A549 (cell line): ENCODE data around the gene NPPA. TPM values are rescaled to one million over a fixed set of nuclear protein-coding genes. Genes with fewer than 3 reads are reported as not detected.

Source experiments
- ATAC-seq, 2 experiments: fragments of 200-7000 bp in 1 of 2; fragments of >200 bp in 1 of 2; cut with Nextera tagmentation in 1 of 2; cut with Tn5 transposase in 1 of 2; 3 replicates each; pipeline versions ENCODE4 v1.8.0 to v1.9.1; 2018 to 2020; ENCODE audit warnings: mild to moderate bottlenecking in 1 of 2, moderate library complexity in 1 of 2
- CTCF ChIA-PET: fragments of 300-600 bp; sonication (Branson Sonifier 250); formaldehyde crosslinking; extraction: SDS; loops from one replicate; lab custom pipeline; 2021; ENCODE audit warnings: antibody characterized with exemption, inconsistent platforms; lab: Yijun Ruan, JAX
- POLR2A ChIA-PET: fragments of 350-600 bp; formaldehyde crosslinking; extraction: SDS; loops from one replicate; lab custom pipeline; 2021; ENCODE audit warnings: antibody characterized with exemption, inconsistent platforms; lab: Yijun Ruan, JAX
- DNase-seq, 2 experiments: peaks; one replicate each; pipeline versions ENCODE4 v3.0.0 to v3.0.0-alpha.2; 2011 to 2016; ENCODE audit warnings: low read depth in 1 of 2, low spot score in 1 of 2
- FAIRE-seq: peaks from 2 replicates; lab custom pipeline; 2011; peaks lifted over from hg19 to GRCh38; lab: Jason Lieb, UNC
- H3K27ac ChIP-seq, 2 experiments: fragments of >200 bp; sonication (Bioruptor Twin); formaldehyde crosslinking; 3 replicates each; pipeline ENCODE4 v1.5.1; 2016 to 2017
- H3K4me1 ChIP-seq: fragments of >200 bp; sonication (Bioruptor Twin); formaldehyde crosslinking; 3 replicates; pipeline ENCODE4 v1.6.1; 2016
- H3K4me2 ChIP-seq: fragments of >200 bp; sonication (Bioruptor Twin); formaldehyde crosslinking; 3 replicates; pipeline ENCODE4 v1.6.1; 2016
- H3K4me3 ChIP-seq: fragments of >200 bp; sonication (Bioruptor Twin); formaldehyde crosslinking; 3 replicates; pipeline ENCODE4 v1.5.1; 2016
- H3K9me3 ChIP-seq: fragments of >200 bp; sonication (Bioruptor Twin); formaldehyde crosslinking; 3 replicates; pipeline ENCODE4 v1.6.1; 2016
- CBX8 ChIP-seq: fragments of 200-600 bp; sonication (generic); IDR thresholded peaks from 2 replicates; pipeline ENCODE4 v1.6.1; 2016
- CHD4 ChIP-seq: fragments of 200-600 bp; sonication (generic); IDR thresholded peaks from 2 replicates; pipeline ENCODE4 v1.6.1; 2016; ENCODE audit warnings: antibody characterized with exemption, mild to moderate bottlenecking, borderline replicate concordance
- CTCF ChIP-seq: fragments of >200 bp; sonication (Bioruptor Twin); formaldehyde crosslinking; IDR thresholded peaks from 3 replicates; pipeline ENCODE4 v1.5.1; 2016
- EHMT2 ChIP-seq: fragments of 200-600 bp; sonication (generic); IDR thresholded peaks from 2 replicates; pipeline ENCODE4 v1.6.1; 2016; ENCODE audit warnings: antibody characterized with exemption, low read depth, mild to moderate bottlenecking, moderate library complexity
- HES2 ChIP-seq: fragments of >200 bp; sonication (Bioruptor Twin); formaldehyde crosslinking; IDR thresholded peaks from 2 replicates; pipeline ENCODE4 v1.6.1; 2016
- HOXA7 ChIP-seq: fragments of 250-450 bp; sonication (Bioruptor Pico); IDR thresholded peaks from 2 replicates; pipeline ENCODE4 v1.5.0; 2020; ENCODE audit warnings: mild to moderate bottlenecking, moderate library complexity
- HOXB13 ChIP-seq: fragments of 250-450 bp; sonication (Bioruptor Pico); IDR thresholded peaks from 2 replicates; pipeline ENCODE4 v1.5.0; 2020; ENCODE audit warnings: low read depth, mild to moderate bottlenecking, moderate library complexity
- HOXB5 ChIP-seq: fragments of 250-450 bp; sonication (Bioruptor Pico); IDR thresholded peaks from 2 replicates; pipeline ENCODE4 v1.5.0; 2020; ENCODE audit warnings: mild to moderate bottlenecking, moderate library complexity
- JUNB ChIP-seq: fragments of >200 bp; sonication (Bioruptor Twin); formaldehyde crosslinking; IDR thresholded peaks from 2 replicates; pipeline ENCODE4 v1.6.1; 2016
- MAX ChIP-seq: IDR thresholded peaks from 2 replicates; pipeline ENCODE4 v1.6.1; 2012
- NPAS2 ChIP-seq: fragments of 250-450 bp; sonication (Bioruptor Pico); IDR thresholded peaks from 2 replicates; pipeline ENCODE4 v1.8.0; 2022; ENCODE audit warnings: mild to moderate bottlenecking, moderate library complexity, borderline replicate concordance
- NR3C1 ChIP-seq: fragments of >200 bp; sonication (Bioruptor Twin); formaldehyde crosslinking; IDR thresholded peaks from 3 replicates; pipeline ENCODE4 v1.6.1; 2017
- PBX3 ChIP-seq: IDR thresholded peaks from 2 replicates; pipeline ENCODE4 v1.6.1; 2012
- PHF8 ChIP-seq: fragments of 200-600 bp; sonication (generic); IDR thresholded peaks from 2 replicates; pipeline ENCODE4 v1.6.1; 2016; ENCODE audit warnings: low read depth, mild to moderate bottlenecking, antibody characterized with exemption, moderate library complexity, borderline replicate concordance
- POLR2A ChIP-seq: IDR thresholded peaks from 2 replicates; pipeline ENCODE4 v1.6.1; 2012; ENCODE audit warnings: mild to moderate bottlenecking, low read length
- RARB ChIP-seq: fragments of 250-450 bp; sonication (Bioruptor Pico); IDR thresholded peaks from 2 replicates; pipeline ENCODE4 v1.8.0; 2021; ENCODE audit warnings: mild to moderate bottlenecking, moderate library complexity
- RCOR1 ChIP-seq: fragments of 150-350 bp; IDR thresholded peaks from 2 replicates; pipeline ENCODE4 v1.6.1; 2014; ENCODE audit warnings: antibody characterized with exemption, low read length, low read depth
- RNF2 ChIP-seq: fragments of 200-600 bp; sonication (generic); IDR thresholded peaks from 2 replicates; pipeline ENCODE4 v1.6.1; 2016; ENCODE audit warnings: low read depth, mild to moderate bottlenecking, antibody characterized with exemption, moderate library complexity, borderline replicate concordance
- TFCP2L1 ChIP-seq: fragments of 250-450 bp; sonication (Bioruptor Pico); IDR thresholded peaks from 2 replicates; pipeline ENCODE4 v1.5.0; 2021; ENCODE audit warnings: mild to moderate bottlenecking
- ZNF302 ChIP-seq: fragments of 250-450 bp; sonication (Bioruptor Pico); IDR thresholded peaks from 2 replicates; pipeline ENCODE4 v1.9.0; 2021; ENCODE audit warnings: inconsistent platforms, mild to moderate bottlenecking, moderate library complexity
- WGBS: methylation state at CpG from one replicate; pipeline ENCODE4 v1.1.6; 2017; ENCODE audit errors: missing lambda C conversion rate; 5-methylcytosine and 5-hydroxymethylcytosine counted together
- polyA plus RNA-seq, 4 experiments: library from polyadenylated mRNA; depleted of rRNA in 3 of 4; stranded (reverse); fragments of >200 nt; fragmentation: RNase III in 1 of 4; extraction: RNeasy Plus Mini Kit Qiagen cat#74134 plus additional on column Dnase treatment in 1 of 4; gene quantifications; 2 replicates in 3 of 4; 3 replicates in 1 of 4; pipeline ENCODE4 v1.2.3, GENCODE V29; 2011 to 2017

The NPPA gene
- polyA plus RNA-seq, 2 of the 4 experiments (the other 2 are of a cell fraction), result not detected

- TF ChIP-seq CTCF, result no peak
- TF ChIP-seq PHF8, result no peak
- no peak for TF ChIP-seq RCOR1
- TF ChIP-seq RARB (CRISPR knock-in tag), result no peak
- TF ChIP-seq PBX3, result no peak
Measured at GRCh38 chr1:11888206-11888876, 40.8 kb upstream of the NPPA start (continued).

GRCh38 chr1:11887666-11888007 is 40.1 kb upstream of the NPPA start:
- no peak overlapping the region for H3K4me3 ChIP-seq
- no peaks in the 10 kb centered on the region for H3K4me1 ChIP-seq
- H3K27ac ChIP-seq, result no peak overlapping the region
- ChIA-PET CTCF (interaction anchor here (1.7 kb wide), 1 partner anchor 49 kb away, joined by 4 read pairs; no protein-coding TSS in a partner anchor), POLR2A (interaction anchor here (0.6 to 1.0 kb wide), 2 partner anchors 21 to 22 kb away, joined by 3 read pairs; no protein-coding TSS in a partner anchor)
- no peak for ATAC-seq
- 69% methylated on average over 5 of the region's 7 CpGs for WGBS
- TF ChIP-seq MAX (no peak), NR3C1 (no peak), EHMT2 (no peak), JUNB (no peak), ZNF302 (CRISPR knock-in tag) (no peak), HOXB13 (CRISPR knock-in tag) (no peak), HOXA7 (no peak), NPAS2 (CRISPR knock-in tag) (no peak)
- no peak for DNase-seq
- H3K4me2 ChIP-seq, result no peak overlapping the region
- no peaks in the 10 kb centered on the region for H3K9me3 ChIP-seq
- FAIRE-seq, result no peak

GRCh38 chr1:11886986-11887665 is 39.5 kb upstream of the NPPA start:
- TF ChIP-seq CHD4 (no peak), HOXB5 (CRISPR knock-in tag) (no peak), TFCP2L1 (CRISPR knock-in tag) (no peak), RNF2 (no peak), POLR2A (no peak), HES2 (no peak), CBX8 (no peak)
- ATAC-seq, result no peak
- ChIA-PET POLR2A (interaction anchor here (0.6 to 1.0 kb wide), 2 partner anchors 21 to 22 kb away, joined by 3 read pairs; no protein-coding TSS in a partner anchor), CTCF (interaction anchor here (1.7 kb wide), 1 partner anchor 49 kb away, joined by 4 read pairs; no protein-coding TSS in a partner anchor)
- no peak for DNase-seq
- H3K4me2 ChIP-seq, result no peak overlapping the region
- WGBS, result 65% methylated on average over 12 of the region's 19 CpGs
- no peak overlapping the region for H3K27ac ChIP-seq
- H3K9me3 ChIP-seq, result no peaks in the 10 kb centered on the region
- H3K4me3 ChIP-seq, result no peak overlapping the region
- H3K4me1 ChIP-seq, result no peaks in the 10 kb centered on the region
- no peak for FAIRE-seq
